ENCODE data around the gene RORC.

Gene RORC

DNA sequence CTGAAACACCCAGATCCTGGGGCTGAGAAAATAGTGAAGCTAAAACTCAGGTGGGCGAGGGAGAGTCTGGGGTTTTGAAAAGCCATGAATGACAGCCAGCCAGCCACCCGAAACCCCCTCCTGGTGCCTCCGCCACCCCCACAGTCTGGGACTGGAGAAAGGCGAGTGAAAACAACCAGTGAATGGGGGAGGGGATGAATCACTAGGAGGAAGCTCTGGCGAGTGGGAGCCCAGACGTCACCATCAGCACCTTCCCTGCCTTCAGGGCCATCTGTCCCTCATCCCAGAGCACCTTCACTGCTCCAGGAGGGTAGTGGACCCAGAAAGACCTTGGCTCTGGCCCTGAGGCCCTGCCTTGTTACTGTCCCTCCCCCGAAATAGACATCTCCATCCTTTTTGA lies 9.2 kb downstream of the RORC start:
- Histone ChIP-seq H3K4me3 (ENCODE audit: low read depth, low read length) (no peak overlapping the region), H3K27me3 (ENCODE audit: control insufficient read depth, insufficient read depth, low read length) (no peaks in the 10 kb centered on the region), H3K4me1 (ENCODE audit: control insufficient read depth, insufficient read depth, low read length) (peaks cover 15% of the 10 kb centered on the region), H3K36me3 (ENCODE audit: control insufficient read depth, insufficient read depth, low read length) (no peaks in the 10 kb centered on the region), H3K9ac (ENCODE audit: low read depth, low read length) (no peak overlapping the region), H3K9me3 (ENCODE audit: control insufficient read depth, insufficient read depth, low read length) (no peaks in the 10 kb centered on the region)

DNA sequence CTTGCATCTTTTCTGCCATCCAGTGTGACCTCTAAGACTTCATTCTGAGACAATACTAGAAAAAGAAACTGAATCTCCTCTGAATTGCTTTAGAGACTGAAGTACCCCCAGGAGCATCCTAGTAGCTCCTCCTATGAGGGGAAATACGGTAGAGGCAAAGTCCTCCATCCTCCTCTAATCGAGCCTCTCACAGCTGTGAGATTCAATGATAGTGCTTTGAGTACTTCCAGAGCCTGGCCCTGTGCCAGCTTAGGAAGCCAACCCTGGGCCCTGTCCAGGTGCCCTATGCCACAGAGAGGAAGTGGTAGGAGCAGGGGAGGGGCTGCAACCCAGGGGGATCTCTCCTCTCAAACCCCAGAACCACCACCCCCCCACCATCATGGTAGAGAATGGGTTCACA lies 10.7 kb downstream of the RORC start:
- no peak overlapping the region for H3K4me3 ChIP-seq (ENCODE audit: low read depth, low read length)
- no peak overlapping the region for H3K9ac ChIP-seq (ENCODE audit: low read depth, low read length)
- no peaks in the 10 kb centered on the region for H3K36me3 ChIP-seq (ENCODE audit: control insufficient read depth, insufficient read depth, low read length)
- peaks cover 11% of the 10 kb centered on the region for H3K4me1 ChIP-seq (ENCODE audit: control insufficient read depth, insufficient read depth, low read length)
- H3K27me3 ChIP-seq (ENCODE audit: control insufficient read depth, insufficient read depth, low read length) = no peaks in the 10 kb centered on the region
- H3K9me3 ChIP-seq (ENCODE audit: control insufficient read depth, insufficient read depth, low read length) = no peaks in the 10 kb centered on the region

DNA sequence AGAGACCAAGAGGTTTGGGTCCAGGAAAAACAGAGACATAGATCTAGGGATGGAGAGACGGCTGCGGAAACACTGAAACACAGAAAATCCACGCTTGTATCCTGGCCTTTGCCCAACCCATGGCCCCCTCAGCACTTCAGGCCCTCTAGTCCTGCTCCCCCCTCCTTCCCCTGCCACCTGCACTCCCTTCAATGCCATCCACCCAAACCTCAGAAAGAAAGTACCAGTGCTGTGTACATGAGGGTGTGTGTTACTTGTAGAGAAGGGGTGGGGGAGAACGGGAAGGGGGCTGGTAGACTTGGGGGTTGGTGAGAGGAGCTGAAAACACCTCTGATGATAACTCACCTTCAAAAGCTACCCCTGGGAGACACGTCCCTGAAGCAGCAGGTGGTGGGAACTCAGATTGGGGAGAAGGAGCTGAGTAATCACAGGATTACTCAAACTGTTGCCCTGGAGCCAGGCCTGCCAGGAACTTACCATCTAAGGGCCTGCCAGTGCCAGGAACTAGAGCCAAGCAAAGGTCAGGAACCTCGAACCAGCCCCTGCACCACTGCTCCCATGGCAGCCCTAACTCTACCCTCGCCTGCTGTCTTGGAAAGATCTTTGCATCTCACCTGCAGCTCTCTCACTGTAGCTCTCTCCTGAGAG lies 11.5 kb downstream of the RORC start:
- Histone ChIP-seq H3K9ac (ENCODE audit: low read depth, low read length) (no peak overlapping the region), H3K4me3 (ENCODE audit: low read depth, low read length) (no peak overlapping the region), H3K4me1 (ENCODE audit: control insufficient read depth, insufficient read depth, low read length) (peaks cover 11% of the 10 kb centered on the region)

DNA sequence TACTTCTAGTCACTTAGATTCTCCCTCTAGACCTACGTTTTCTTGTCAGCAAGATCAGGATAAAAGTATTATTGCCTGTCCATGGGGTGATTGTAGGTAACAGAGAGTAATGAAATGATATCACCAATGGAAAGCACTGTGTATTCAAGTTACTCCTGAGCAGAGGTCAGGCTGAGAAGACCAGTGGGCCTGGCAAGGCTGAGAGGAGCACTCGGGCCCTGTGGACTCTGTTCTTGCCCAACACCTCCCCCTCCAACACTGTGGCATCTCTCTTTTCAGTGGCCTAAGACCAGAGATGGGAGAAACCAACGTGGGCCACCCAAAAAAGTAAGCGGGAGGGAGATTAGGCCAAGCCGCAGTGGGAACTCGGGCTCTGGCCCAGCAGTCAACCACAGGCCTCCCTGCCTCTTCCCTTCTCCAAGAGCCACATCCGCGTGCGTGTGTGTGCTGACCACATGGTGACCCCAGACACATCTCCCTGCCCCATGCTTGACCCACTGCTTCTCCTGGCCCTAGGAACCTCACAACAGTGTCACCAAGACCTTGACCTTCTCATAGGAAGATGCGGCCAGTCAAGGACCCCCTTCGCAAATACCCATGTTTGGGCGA lies 12.3 kb downstream of the RORC start:
- no peak overlapping the region for H3K4me3 ChIP-seq (ENCODE audit: low read depth, low read length)
- H3K27me3 ChIP-seq (ENCODE audit: control insufficient read depth, insufficient read depth, low read length) = no peaks in the 10 kb centered on the region
- H3K9me3 ChIP-seq (ENCODE audit: control insufficient read depth, insufficient read depth, low read length) = no peaks in the 10 kb centered on the region
- H3K4me1 ChIP-seq (ENCODE audit: control insufficient read depth, insufficient read depth, low read length) = peaks cover 11% of the 10 kb centered on the region
- H3K9ac ChIP-seq (ENCODE audit: low read depth, low read length) = no peak overlapping the region
- no peaks in the 10 kb centered on the region for H3K36me3 ChIP-seq (ENCODE audit: control insufficient read depth, insufficient read depth, low read length)

More for the DNA sequence above, 11.5 kb downstream of the RORC start:
- Histone ChIP-seq H3K9me3 (ENCODE audit: control insufficient read depth, insufficient read depth, low read length) (no peaks in the 10 kb centered on the region), H3K36me3 (ENCODE audit: control insufficient read depth, insufficient read depth, low read length) (no peaks in the 10 kb centered on the region), H3K27me3 (ENCODE audit: control insufficient read depth, insufficient read depth, low read length) (no peaks in the 10 kb centered on the region)

DNA sequence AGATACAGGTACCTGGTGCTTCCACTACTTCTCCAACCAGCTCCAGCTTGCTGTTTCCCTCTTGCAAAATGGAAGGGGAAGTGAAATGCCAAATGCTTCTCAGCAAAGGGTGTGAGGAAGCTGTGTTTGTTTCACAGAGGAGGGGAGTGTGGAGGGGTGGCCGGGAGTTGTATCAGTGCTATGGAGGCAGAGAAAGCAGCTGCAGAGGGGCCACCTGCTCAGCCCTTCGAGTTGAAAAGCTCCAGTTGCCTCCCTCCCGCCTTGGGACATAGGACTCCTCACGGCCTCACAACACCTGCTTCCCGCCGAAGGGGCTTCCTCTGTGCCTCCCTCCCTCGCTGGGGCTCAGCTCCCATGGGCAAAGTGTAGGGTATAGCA lies 14.3 kb downstream of the RORC start:
- Histone ChIP-seq H3K9me3 (ENCODE audit: control insufficient read depth, insufficient read depth, low read length) (no peaks in the 10 kb centered on the region), H3K4me1 (ENCODE audit: control insufficient read depth, insufficient read depth, low read length) (peaks cover 4% of the 10 kb centered on the region), H3K36me3 (ENCODE audit: control insufficient read depth, insufficient read depth, low read length) (no peaks in the 10 kb centered on the region), H3K27me3 (ENCODE audit: control insufficient read depth, insufficient read depth, low read length) (no peaks in the 10 kb centered on the region), H3K4me3 (ENCODE audit: low read depth, low read length) (no peak overlapping the region), H3K9ac (ENCODE audit: low read depth, low read length) (no peak overlapping the region)

DNA sequence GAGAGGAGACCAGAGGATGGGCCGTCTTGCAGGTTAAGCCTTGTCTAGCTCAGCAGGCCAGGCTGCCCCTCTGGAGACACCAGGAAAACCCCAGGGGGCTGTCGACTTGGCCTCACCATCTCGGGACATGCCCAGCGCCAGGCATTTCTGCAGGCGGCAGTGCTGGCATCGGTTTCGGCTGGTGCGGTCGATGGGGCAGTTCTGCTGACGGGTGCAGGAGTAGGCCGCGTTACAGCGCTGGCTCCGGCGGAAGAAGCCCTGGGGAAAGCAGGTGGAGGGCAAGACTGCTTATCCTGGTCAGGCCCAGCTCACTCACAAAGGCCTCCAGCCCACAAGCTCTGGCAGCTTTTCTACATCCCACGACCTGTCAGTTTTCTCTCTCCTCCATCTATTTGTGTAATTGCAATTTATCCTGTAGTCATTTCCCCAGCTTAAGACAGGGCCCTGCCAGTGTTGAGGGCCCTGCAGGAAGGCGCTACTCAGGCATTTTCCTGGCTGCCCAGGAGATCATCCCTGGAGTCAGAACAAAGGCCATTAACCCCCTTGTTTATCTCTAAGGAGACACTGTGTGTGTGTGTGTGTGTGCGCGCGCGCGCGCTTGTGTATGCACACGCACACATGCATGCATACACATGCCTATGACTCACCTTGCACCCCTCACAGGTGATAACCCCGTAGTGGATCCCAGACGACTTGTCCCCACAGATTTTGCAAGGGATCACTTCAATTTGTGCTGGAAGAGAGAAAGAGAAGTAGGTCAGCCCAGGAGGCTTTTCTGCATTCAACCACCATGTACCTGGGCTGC lies 14.9 kb downstream of the RORC start:
- Histone ChIP-seq H3K9ac (ENCODE audit: low read depth, low read length) (no peak overlapping the region), H3K4me3 (ENCODE audit: low read depth, low read length) (no peak overlapping the region), H3K4me1 (ENCODE audit: control insufficient read depth, insufficient read depth, low read length) (no peaks in the 10 kb centered on the region), H3K9me3 (ENCODE audit: control insufficient read depth, insufficient read depth, low read length) (no peaks in the 10 kb centered on the region), H3K36me3 (ENCODE audit: control insufficient read depth, insufficient read depth, low read length) (no peaks in the 10 kb centered on the region), H3K27me3 (ENCODE audit: control insufficient read depth, insufficient read depth, low read length) (no peaks in the 10 kb centered on the region)

DNA sequence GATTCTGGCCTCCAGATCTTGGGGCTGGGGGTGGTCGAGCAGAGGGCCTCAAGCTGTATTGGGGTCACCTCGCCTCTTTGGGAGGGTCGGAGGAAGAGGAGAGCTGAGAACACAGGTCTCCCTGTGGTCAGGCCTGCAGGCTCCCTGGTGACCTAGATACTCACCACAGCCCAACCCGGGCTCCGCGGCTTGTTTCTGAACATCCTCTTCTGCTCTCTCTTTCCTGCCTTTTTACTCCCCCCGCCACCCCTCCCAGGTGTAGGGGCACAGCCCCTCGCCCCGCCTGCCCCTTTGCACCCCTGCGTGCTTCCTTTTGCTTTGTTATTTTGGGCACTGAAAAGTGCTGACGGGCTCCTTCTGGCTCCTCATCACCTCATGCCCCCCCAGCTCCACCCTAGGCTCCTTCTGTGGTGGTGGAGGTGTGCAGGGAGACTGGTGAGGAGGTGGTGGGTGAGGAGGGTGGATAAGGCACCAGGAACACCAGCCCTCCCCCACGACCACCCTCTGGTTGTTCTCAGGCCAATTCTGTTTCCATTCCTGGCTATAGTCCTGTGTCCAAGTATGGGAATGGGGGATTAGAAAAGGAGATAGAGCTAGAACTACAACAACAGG lies 15.8 kb downstream of the RORC start:
- Histone ChIP-seq H3K9me3 (ENCODE audit: control insufficient read depth, insufficient read depth, low read length) (no peaks in the 10 kb centered on the region), H3K9ac (ENCODE audit: low read depth, low read length) (no peak overlapping the region), H3K4me3 (ENCODE audit: low read depth, low read length) (no peak overlapping the region), H3K27me3 (ENCODE audit: control insufficient read depth, insufficient read depth, low read length) (no peaks in the 10 kb centered on the region), H3K4me1 (ENCODE audit: control insufficient read depth, insufficient read depth, low read length) (no peaks in the 10 kb centered on the region), H3K36me3 (ENCODE audit: control insufficient read depth, insufficient read depth, low read length) (no peaks in the 10 kb centered on the region)

DNA sequence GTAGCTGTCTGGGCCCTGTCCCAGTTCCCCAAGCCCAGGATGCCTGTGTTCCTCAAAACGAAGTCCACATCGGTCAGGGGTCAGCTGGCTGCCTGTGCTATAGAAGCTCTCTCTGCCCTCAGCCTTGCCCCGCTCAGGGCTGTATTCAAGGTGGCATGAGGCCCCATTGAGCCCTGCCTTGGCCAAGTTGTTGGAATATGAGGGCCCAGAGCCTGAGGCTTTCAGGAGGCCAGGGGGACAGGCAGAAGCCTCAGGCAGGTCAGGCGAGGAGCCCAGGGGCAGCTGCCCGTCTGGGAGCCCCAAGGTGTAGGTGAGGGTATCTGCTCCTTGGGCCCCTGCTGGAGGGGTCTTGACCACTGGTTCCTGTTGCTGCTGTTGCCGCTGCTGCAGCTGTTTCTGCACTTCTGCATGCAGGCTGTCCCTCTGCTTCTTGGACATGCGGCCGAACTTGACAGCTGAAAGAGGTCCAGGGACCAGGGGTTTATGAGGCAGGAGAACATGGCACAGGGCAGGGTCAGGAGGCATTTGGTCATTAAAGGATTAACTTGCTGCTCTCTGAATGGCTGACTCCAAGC lies 16.5 kb downstream of the RORC start:
- H3K9ac ChIP-seq (ENCODE audit: low read depth, low read length) = no peak overlapping the region
- no peaks in the 10 kb centered on the region for H3K36me3 ChIP-seq (ENCODE audit: control insufficient read depth, insufficient read depth, low read length)
- peaks cover under 1% of the 10 kb centered on the region for H3K4me1 ChIP-seq (ENCODE audit: control insufficient read depth, insufficient read depth, low read length)
- no peak overlapping the region for H3K4me3 ChIP-seq (ENCODE audit: low read depth, low read length)
- no peaks in the 10 kb centered on the region for H3K9me3 ChIP-seq (ENCODE audit: control insufficient read depth, insufficient read depth, low read length)
- no peaks in the 10 kb centered on the region for H3K27me3 ChIP-seq (ENCODE audit: control insufficient read depth, insufficient read depth, low read length)

DNA sequence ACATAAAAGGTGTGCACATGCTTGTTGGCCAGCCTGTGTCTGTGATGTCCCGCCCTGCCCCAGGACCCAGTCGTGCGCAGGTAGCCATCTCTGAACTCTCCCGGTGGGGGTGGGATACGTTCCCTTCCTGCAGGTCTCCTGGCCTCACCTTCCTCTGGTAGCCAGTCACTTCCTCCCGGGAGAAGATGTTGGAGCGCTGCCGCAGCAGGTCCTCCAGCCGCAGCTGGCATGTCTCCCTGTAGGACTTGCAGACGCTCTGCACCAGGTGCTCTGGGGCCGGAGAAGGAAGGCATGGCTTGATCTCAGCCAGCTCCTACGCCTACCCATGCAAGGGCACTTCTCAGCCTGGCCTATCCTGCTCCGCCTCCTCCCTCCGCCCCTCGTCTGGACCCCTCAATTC lies 17.2 kb downstream of the RORC start:
- no peak overlapping the region for H3K4me3 ChIP-seq (ENCODE audit: low read depth, low read length)
- no peaks in the 10 kb centered on the region for H3K9me3 ChIP-seq (ENCODE audit: control insufficient read depth, insufficient read depth, low read length)
- H3K4me1 ChIP-seq (ENCODE audit: control insufficient read depth, insufficient read depth, low read length) = peaks cover 7% of the 10 kb centered on the region
- no peaks in the 10 kb centered on the region for H3K27me3 ChIP-seq (ENCODE audit: control insufficient read depth, insufficient read depth, low read length)
- no peaks in the 10 kb centered on the region for H3K36me3 ChIP-seq (ENCODE audit: control insufficient read depth, insufficient read depth, low read length)
- H3K9ac ChIP-seq (ENCODE audit: low read depth, low read length) = no peak overlapping the region

DNA sequence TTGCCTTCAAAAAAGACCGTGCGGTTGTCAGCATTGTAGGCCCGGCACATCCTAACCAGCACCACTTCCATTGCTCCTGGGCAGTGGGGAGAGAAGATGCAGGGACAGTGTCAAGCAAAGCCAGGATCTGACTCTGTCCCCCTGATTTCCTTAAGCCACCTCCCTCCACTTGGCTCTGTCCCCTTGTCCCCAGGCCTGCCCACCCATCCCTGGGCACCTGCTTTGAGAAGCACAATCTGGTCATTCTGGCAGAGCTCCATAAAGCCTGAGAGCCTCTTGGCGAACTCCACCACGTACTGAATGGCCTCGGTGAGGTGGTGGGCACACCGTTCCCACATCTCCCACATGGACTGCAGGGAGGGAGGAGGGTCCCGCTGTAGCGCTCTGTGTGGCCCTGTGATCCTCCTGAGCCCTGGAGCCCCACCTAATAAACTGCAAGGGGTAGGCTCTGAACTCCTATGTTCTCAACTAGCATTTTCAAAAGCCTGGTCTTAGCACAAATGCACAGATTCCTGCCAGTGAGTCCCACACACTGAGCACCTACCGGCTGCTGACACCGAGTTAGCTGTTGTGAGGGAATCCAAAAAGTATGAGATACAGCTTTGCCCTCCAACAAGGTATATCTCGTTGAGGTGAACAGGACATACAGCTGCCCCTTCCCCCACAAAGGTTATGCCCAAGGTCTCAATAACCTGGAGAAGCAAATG lies 18.2 kb downstream of the RORC start:
- Histone ChIP-seq H3K9ac (ENCODE audit: low read depth, low read length) (no peak overlapping the region), H3K36me3 (ENCODE audit: control insufficient read depth, insufficient read depth, low read length) (no peaks in the 10 kb centered on the region), H3K9me3 (ENCODE audit: control insufficient read depth, insufficient read depth, low read length) (no peaks in the 10 kb centered on the region), H3K4me1 (ENCODE audit: control insufficient read depth, insufficient read depth, low read length) (peaks cover 7% of the 10 kb centered on the region), H3K4me3 (ENCODE audit: low read depth, low read length) (no peak overlapping the region), H3K27me3 (ENCODE audit: control insufficient read depth, insufficient read depth, low read length) (no peaks in the 10 kb centered on the region)

DNA sequence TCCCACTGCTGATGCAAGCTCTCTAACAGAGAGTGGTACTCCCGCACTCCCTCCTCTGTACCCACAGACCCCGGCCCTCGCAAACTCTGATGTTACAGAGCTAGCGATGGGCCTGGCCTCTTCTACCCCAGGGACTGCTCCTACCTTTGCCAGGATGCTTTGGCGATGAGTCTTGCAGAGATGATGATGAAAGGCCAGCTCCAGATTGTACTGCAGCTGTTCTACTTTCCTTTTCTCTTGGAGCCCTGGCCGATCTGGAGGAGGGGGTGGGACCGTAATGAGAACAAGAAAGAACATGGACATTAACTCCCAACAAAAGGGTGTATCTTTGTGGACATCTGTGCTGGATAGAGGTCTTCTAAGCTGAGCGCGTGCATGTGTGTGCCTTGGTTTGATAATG lies 20.4 kb downstream of the RORC start:
- peaks cover 7% of the 10 kb centered on the region for H3K4me1 ChIP-seq (ENCODE audit: control insufficient read depth, insufficient read depth, low read length)
- H3K36me3 ChIP-seq (ENCODE audit: control insufficient read depth, insufficient read depth, low read length) = no peaks in the 10 kb centered on the region
- no peaks in the 10 kb centered on the region for H3K27me3 ChIP-seq (ENCODE audit: control insufficient read depth, insufficient read depth, low read length)

More for the DNA sequence above, 20.4 kb downstream of the RORC start:
- Histone ChIP-seq H3K9ac (ENCODE audit: low read depth, low read length) (no peak overlapping the region), H3K9me3 (ENCODE audit: control insufficient read depth, insufficient read depth, low read length) (no peaks in the 10 kb centered on the region), H3K4me3 (ENCODE audit: low read depth, low read length) (no peak overlapping the region)

Data from iPS-15b (cell line).